GM18505 (cell line): Measurements from ENCODE around the gene STAU1.
"Not testable (repeated sequence)": the region's sequence is repeated elsewhere in the genome, so short reads cannot be mapped to it uniquely, and the experiment has no call there.

Experiments
- ATAC-seq: cut with Tn5 transposase; IDR thresholded peaks from one replicate; pipeline ENCODE4 v1.9.1; 2021; ENCODE audit not compliant: unreplicated experiment
- POLR2A ChIP-seq: IDR thresholded peaks from 4 replicates; pipeline ENCODE4 v1.6.1; 2011; ENCODE audit warnings: borderline replicate concordance; ENCODE audit not compliant: insufficient read depth, insufficient read length; ENCODE audit errors: extremely low read depth

Gene STAU1

DNA sequence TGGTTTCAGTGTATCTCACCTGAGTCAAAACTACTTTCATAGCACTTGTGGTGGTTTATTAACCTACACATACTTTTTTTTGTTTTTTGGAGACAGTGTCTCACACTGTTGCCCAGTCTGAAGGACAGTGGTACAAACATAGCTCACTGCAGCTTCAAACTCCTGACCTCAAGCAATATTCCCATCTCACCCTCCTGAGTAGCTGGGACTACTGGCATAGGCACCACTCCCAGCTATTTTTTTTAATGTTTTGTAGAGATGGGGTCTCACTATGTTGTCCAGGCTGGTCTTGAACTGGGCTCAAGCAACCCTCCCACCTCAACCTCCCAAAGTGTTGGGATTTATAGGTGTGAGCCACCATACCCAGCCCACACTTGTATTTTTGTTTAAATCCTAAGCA lies 49.7 kb downstream of the STAU1 start:
- no peak for TF ChIP-seq POLR2A
- ATAC-seq, result no peak

DNA sequence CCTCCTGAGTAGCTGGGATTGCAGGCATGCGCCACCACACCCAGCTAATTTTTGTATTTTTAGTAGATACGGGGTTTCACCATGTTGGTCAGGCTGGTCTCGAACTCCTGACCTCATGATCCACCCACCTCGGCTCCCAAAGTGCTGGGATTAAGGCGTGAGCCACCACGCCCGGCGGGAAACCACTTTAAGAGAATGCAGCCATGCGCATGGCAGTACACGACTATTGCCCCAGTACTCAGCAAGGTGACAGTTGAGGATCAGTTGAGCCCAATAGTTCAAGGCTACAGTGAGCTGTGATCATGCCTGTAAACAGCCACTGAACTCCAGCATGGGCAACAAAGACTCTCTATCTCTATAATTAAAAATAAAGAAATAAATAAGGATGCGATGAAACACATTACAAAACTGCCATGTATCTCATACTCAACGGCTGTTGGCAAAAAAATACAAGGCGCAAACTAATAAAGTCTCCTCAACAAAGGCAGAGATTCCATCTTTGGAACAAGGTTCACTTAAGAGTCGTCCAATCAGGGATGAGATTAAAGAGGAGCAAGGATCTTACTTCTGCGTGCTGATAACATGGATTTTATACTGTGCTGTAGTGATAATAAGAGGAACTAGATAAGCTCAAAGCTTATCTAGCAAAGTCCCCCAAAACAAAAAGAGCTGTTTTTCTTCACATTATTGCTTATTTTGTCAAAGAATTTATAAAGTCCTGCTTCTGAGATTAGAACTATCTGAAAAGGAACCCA lies 51.1 kb downstream of the STAU1 start:
- no peak for TF ChIP-seq POLR2A
- no peak for ATAC-seq

DNA sequence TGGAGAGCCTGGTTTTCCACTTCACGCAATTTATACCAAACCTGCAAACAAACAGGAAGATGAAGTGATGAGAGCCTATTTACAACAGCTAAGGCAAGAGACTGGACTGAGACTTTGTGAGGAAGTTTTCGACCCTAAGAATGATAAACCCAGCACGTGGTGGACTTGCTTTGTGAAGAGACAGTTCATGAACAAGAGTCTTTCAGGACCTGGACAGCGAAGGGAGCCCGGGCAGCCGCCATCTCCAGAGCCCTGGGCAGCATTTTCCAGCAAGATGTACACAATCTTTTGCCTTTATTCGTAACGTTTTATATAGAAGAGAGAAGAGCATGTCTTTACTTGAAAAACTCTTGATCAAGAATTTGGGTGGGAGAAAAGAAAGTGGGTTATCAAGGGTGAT lies 53.3 kb downstream of the STAU1 start:
- ATAC-seq, result not testable (repeated sequence)

DNA sequence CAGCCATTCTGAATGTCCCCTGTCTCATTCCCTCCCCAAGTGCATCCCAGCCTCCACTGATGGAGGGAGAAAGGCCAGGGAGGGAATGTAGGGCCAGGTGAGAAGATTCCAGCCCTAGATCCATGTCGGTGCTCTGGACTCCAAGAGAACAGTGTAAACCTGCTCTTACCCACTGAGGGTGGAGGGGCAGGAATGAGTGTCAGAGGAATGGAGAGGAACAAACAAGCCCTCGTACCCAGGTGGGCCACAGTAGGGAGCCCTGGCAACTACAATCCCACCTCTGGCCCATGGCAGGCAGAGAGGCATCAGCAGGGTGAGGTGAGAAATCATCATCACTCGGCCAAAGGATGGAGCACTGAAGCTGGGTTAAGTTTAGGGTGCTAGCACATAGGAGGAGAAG lies 54.6 kb downstream of the STAU1 start:
- no peak for ATAC-seq
- no peak for TF ChIP-seq POLR2A

DNA sequence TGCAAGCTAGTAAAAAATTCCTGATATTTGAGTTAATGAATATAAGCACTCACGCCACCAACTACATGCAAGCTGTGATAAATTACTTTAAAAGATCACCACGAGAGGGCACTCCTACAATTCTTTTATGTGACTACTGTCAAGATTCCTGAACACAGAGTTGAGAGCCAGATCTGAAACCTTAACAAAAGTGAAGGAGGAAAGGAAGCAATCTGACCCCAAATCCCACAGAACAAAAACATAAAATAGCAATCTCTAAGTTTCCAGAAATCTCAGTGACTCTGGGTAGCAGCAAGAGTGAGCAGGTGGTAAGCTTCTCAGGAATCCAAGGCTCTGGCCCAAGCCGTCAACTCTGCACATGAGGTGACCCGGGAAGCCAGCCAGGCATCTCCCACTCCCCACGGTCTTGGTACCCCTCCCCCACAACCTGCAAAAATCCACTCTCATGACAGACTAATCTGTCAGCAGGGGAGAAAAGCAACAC lies 55.1 kb downstream of the STAU1 start:
- no peak for TF ChIP-seq POLR2A

DNA sequence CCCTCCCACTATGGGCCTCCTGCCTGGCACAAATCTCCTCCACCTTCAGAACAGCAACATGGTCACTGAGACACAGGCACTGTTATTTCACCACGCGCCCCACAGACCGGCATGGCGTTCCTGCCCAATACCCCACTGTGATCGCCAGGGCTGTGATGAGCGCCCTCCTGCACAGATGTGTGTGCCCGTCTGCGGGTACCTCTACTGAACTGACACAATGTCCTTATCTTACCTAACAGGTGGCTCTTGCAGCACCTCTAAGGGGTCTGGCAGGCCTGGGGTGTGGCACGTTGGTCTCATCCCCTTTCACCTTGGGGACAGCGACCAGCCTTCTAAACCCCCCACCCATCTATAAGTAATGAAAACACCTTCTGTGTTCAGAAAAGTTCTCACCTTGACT lies 64.2 kb downstream of the STAU1 start:
- ATAC-seq, result no peak
- TF ChIP-seq POLR2A, result no peak

More for the DNA sequence above, 55.1 kb downstream of the STAU1 start:
- no peak for ATAC-seq

DNA sequence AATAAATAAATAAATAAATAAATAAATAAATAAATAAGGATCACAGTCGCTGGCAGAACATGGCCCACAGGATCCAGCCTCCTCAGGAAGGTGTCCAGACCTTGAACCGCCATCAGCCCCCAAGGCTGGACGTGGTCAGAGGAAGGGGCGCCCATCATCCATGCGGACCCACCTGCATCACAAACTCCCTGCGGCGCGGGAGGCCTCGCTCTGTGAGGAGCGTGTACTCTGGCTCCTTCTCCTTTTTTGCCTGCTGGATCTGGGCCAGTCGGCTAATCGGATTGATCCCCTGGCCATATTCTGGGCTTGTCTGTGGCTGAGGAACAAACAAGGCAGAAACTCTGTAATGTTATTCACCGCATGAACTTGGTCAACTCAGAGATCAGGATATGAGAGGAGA lies 65.2 kb downstream of the STAU1 start:
- no peak for ATAC-seq
- no peak for TF ChIP-seq POLR2A

DNA sequence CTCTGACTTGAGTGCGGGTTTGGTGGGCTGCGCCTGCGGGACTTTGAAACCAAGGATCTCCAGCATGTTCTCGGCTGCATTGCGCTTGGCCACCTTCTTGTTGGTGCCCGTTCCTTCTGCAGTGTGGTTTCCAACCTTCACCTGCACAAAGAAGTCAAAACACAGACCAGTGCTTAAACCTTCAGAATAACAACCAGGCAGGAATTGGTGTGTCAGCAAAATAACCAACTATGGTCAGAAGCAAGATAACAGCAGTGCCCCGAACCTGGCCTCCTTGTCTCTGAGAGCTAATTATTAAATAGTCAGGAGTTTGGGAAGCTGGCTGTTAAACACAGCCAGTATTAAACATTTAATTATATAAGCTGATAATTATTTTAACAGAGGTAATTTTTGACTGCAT lies 68.1 kb downstream of the STAU1 start:
- no peak for TF ChIP-seq POLR2A
- no peak for ATAC-seq

DNA sequence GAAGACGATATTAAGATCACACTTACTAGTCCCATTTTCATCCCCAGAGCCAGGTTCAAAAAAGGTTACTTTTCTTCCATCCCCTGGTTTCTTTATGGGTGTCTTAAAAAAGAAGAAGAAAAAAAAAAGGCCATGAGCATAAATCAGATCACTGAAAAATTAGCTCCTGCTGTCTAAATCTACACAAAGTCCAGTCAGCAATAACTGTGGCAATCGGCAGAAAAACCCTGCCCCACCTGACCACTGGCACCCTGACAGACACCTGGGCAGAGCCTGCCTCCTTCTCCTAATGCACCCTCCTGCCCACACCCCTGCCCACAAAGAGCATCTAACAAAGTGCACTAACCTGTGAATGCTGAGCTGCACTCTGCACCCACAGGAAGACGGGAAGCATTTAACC lies 69.8 kb downstream of the STAU1 start:
- TF ChIP-seq POLR2A, result no peak
- no peak for ATAC-seq

DNA sequence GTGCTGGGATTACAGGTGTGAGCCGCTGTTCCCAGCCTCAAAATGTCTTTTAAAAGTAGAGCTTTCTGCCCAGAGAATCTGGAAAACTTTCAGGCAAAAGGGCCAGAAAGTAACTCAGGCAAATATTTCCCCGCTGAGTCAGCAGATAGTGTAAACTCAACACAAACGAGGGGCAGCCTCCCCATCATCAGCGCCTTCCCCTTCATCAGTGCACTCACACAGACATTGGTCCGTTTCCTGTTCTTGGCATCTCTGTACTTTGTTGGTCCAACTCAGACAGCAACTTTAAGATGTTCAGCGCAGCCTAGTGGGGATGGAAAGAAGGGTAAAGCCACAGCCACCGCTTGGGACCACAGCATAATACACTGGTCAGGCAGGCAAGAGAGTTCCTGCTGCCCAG lies 72.6 kb downstream of the STAU1 start:
- no peak for TF ChIP-seq POLR2A
- no peak for ATAC-seq

DNA sequence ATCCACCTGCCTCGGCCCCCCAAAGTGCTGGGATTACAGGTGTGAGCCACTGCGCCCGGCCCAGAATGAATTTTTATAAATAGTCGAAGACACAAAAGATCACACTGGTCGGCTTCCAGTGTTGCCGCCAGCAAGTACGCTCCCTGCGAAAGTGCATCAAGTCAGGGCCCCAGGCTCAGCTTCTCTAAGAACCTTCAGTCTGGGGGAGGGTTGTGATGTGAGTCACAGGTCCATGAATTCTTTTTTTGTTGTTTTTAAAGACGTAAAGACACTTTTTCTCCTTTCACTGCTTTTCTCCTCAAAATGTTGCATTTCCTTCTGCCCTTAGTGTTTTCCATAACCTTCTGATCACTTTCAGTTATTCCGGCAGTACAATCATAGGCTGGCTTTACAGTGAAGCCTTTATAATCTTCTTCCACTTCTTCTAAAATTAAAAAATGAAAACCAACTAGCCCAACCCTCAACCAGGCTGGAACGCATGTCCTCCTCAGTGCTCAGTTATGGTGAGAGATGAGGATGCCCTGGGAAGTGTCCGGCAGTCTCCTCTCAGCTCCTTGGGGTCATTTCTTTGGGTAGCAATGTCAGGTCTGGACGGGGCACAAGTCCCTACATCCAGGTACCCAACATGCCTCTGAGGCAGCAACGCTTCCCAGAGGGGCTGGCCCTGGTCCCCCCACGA lies 75.4 kb downstream of the STAU1 start:
- ATAC-seq, result no peak
- no peak for TF ChIP-seq POLR2A

DNA sequence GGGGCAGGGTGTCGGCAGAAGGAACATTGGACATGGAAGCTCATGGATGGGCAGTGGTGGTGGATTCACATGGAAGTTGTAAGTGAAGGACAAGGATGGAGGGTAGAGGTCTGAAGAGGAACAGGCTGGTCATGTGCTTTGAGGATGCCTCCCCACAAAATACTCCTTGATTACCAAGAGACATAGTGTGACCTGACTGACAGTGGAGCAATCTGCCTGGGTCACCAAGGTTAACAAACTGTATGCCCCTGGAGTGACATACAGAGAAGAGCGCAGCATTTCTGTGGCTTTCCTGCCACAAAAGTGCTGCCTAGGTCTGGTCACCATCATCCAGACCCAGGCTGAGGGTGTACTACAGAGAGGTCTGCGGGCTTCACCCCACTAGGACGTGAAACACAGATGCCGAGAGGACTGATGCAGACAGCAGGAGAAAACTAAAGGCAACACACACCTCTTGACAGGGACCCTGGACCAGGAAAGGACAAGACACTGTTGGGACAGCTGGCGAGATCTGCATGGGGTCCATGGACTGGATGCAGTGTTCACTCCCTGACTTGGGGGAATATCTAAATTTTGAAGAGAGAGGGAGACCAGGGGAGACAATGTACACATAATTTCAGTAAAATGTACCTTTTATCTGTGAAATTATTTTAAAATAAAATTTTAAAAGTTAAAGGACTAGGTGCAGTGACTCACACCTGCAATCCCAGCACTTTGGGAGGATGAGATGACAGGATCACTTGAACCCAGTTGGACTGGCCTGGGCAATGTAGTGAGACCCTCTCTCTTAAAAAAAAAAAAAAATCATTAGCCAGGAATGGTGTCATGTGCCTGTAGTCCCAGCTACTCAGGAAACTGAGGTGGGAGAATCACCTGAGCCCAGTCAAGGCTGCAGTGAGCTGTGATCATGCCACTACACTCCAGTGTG lies 77.1 kb downstream of the STAU1 start:
- ATAC-seq, result no peak

DNA sequence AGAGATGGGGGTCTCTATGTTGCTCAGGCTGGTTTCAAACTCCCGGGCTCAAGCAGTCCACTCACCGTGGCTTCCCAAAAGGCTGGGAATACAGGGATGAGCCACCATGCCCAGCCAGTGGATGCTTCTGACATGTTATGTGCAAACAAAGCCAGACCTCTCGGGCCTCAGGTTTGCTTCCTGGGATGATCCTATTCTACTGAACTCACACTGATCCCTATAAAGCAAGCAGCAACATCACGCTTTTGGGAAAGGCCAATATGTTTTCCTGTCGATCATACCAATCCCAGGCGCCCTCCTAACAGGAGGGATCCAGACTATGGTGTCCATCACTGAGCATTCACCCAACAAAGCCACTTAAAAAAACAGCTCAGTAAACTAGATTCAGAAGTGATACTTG lies 81.8 kb downstream of the STAU1 start:
- no peak for ATAC-seq
- TF ChIP-seq POLR2A, result no peak

More for the DNA sequence above, 77.1 kb downstream of the STAU1 start:
- no peak for TF ChIP-seq POLR2A

DNA sequence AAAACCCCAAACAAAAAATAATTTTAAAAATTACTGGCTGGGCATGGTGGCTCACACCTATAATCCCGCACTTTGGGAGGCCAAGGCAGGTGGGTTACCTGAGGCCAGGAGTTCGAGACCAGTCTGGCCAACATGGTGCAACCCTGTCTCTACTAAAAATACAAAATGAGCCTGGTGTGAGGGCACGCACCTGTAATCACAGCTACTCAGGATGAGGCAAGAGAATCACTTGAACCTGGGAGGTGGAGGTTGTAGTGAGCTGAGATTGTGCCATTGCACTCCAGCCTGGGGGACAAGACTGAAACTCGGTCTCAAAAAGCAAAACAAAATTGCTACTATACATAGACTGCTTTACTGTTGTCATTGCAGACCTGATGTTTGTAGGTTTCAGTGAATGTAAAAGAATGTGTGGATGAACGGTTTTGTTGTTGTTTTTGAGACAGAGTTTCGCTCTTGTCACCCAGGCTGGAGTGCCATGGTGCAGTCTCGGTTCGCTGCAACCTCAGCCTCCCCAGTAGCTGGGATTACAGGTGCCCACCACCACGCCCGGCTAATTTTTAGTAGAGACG lies 83.1 kb downstream of the STAU1 start:
- not testable (repeated sequence) for ATAC-seq

DNA sequence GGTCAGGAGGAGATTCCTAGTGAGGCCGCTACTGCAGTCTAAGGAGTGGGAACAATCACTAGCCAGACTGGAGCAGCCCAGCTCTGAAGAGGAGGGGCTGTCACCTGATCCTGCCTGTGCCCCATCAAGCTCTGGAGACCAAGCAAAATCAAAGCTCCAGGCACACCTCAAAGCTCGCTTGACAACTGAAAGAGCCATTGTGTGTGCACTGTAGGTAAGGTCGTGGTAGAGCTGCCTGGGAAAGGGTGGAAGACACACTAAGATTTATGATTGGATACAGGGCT lies 83.8 kb downstream of the STAU1 start:
- TF ChIP-seq POLR2A, result no peak
- ATAC-seq, result no peak
